ENCODE measurements around the gene SGO2.

- no peak for TF ChIP-seq JUND (IDR thresholded peaks at IDR 0.05)
- TF ChIP-seq CTCF (IDR thresholded peaks at IDR 0.05 in 2 of 3, conservative IDR thresholded peaks at IDR 0.05 in 1 of 3; ENCODE audit: borderline replicate concordance in 1 of 3, insufficient read depth in 1 of 3, low read depth in 2 of 3, low read length in 2 of 3) = no peak
- no peak for TF ChIP-seq REST (IDR thresholded peaks at IDR 0.05; ENCODE audit: low read depth)
- TF ChIP-seq POLR2A (IDR thresholded peaks at IDR 0.05; ENCODE audit: borderline replicate concordance, extremely low read depth, insufficient read depth, insufficient read length) = no peak
- no peak for TF ChIP-seq MAX (IDR thresholded peaks at IDR 0.05)
- no peak for TF ChIP-seq EGR1 (IDR thresholded peaks at IDR 0.05; ENCODE audit: low read depth)
- TF ChIP-seq SIN3A (IDR thresholded peaks at IDR 0.05; ENCODE audit: low read depth) = no peak
- no peak for TF ChIP-seq SP1 (IDR thresholded peaks at IDR 0.05; ENCODE audit: low read depth)
- no peak for TF ChIP-seq POLR2AphosphoS5 (IDR thresholded peaks at IDR 0.05; ENCODE audit: low read depth, low read length)
- no peak for TF ChIP-seq RAD21 (IDR thresholded peaks at IDR 0.05; ENCODE audit: low read depth)
- no peak for TF ChIP-seq EZH2phosphoT487 (IDR thresholded peaks at IDR 0.05; ENCODE audit: borderline replicate concordance)
- no peak for TF ChIP-seq EZH2 (IDR thresholded peaks at IDR 0.05)
- TF ChIP-seq YY1 (IDR thresholded peaks at IDR 0.05; ENCODE audit: extremely low read depth, insufficient replicate concordance, low read depth, low read length) = no peak
Observed at GRCh38 chr2:200567932-200568331, 41.9 kb downstream of the SGO2 start.
